Small intestine (tissue), 7 donors: ENCODE data around the gene ITPA. TPM values are rescaled to one million over a fixed set of nuclear protein-coding genes. Genes with fewer than 3 reads are reported as not detected.

Experiments used
- DNase-seq, 2 donors: peaks; one replicate each; pipeline versions ENCODE4 v3.0.0 to v3.0.0-alpha.2; 2013
- FAIRE-seq: peaks from 2 replicates; lab custom pipeline; 2012; peaks lifted over from hg19 to GRCh38; lab: Jason Lieb, UNC
- H3K27ac ChIP-seq, 3 donors: one replicate each; pipeline ENCODE4 v1.5.1; 2013; ENCODE audit warnings: low read length in 2 of 3, mild to moderate bottlenecking in 2 of 3, control low read depth in 1 of 3, inconsistent platforms in 1 of 3, low read depth in 1 of 3, moderate library complexity in 1 of 3
- H3K27me3 ChIP-seq, 3 donors: one replicate each; pipeline ENCODE4 v1.6.1; 2013; ENCODE audit warnings: low read length in 3 of 3, inconsistent platforms in 1 of 3; ENCODE audit not compliant: control insufficient read depth in 3 of 3, insufficient read depth in 3 of 3
- H3K36me3 ChIP-seq, 3 donors: one replicate each; pipeline ENCODE4 v1.6.1; 2013; ENCODE audit warnings: low read length in 3 of 3, inconsistent platforms in 1 of 3, low read depth in 1 of 3, mild to moderate bottlenecking in 1 of 3, moderate library complexity in 1 of 3; ENCODE audit not compliant: control insufficient read depth in 3 of 3, insufficient read depth in 2 of 3
- H3K4me1 ChIP-seq, 3 donors: one replicate each; pipeline ENCODE4 v1.6.1; 2013; ENCODE audit warnings: low read length in 2 of 3, inconsistent platforms in 1 of 3, low read depth in 1 of 3, mild to moderate bottlenecking in 1 of 3, moderate library complexity in 1 of 3; ENCODE audit not compliant: control insufficient read depth in 3 of 3, insufficient read depth in 2 of 3
- H3K4me3 ChIP-seq, 3 donors: one replicate each; pipeline ENCODE4 v1.5.1; 2013; ENCODE audit warnings: low read length in 3 of 3, control low read depth in 1 of 3, inconsistent platforms in 1 of 3, low read depth in 1 of 3, mild to moderate bottlenecking in 1 of 3, moderate library complexity in 1 of 3
- H3K9me3 ChIP-seq, 2 donors: one replicate each; pipeline ENCODE4 v1.6.1; 2013; ENCODE audit warnings: low read depth in 1 of 2, low read length in 1 of 2; ENCODE audit not compliant: control insufficient read depth in 2 of 2, insufficient read depth in 1 of 2
- WGBS, 3 donors: extraction: QIAGEN DNeasy Blood & Tissue Kit; methylation state at CpG; one replicate each; pipeline ENCODE4 v1.1.7; 2013; 5-methylcytosine and 5-hydroxymethylcytosine counted together
- polyA plus RNA-seq, 4 donors: library from polyadenylated mRNA; stranded (reverse) in 3 of 4; unstranded in 1 of 4; fragments of 200-250 nt in 3 of 4; fragments of 120-200 nt in 1 of 4; gene quantifications; one replicate each; pipeline versions ENCODE4 v1.2.1 to v1.2.3, GENCODE V29; 2013
- donor health status: healthy with polysubstance abuse.
- donor health status: control.
- donor health status: control.
- donor health status: Bipolar disorder and iron deficiency.
- donor health status: healthy.

ITPA gene
- polyA plus RNA-seq, 4 donors, result 60.3 to 97.0 (median 69.7) TPM

DNA sequence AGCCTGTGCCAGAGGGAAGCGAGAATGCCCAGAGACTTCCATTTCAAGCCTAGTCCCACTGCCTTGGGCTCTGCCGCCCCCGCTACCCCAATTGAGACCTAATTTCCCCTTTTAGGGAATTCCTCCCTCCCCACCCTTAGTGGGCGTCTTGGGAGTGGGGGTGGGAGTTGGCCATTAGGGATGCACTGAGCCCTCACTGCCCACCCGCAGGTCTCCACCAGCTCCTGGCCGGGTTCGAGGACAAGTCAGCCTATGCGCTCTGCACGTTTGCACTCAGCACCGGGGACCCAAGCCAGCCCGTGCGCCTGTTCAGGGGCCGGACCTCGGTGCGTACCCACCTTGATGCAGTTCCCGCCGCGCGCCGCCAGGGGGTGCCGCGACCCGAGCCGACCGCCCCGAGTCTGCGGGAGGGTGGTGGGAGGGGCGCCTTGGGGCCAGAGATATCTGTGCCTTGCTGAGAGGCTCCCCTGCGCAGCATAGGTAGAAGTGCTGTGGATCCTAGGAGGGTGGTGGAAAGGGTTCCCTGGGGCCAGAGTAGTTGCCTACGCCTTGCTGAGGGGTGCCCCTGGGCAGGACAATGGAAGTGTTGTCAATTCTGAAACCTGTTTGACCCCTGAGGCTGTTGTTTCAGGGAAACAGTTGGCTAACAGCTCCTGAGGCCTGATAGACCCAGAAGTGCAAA lies 9.2 kb downstream of the ITPA start:
- FAIRE-seq (no peak), DNase-seq (peak; percentile 54 to 74)
- no peaks in the 10 kb centered on the region for H3K27me3 ChIP-seq
- peaks cover 0 to 82% (median 6%) of the 10 kb centered on the region in 3 donors for H3K36me3 ChIP-seq
- H3K9me3 ChIP-seq, result no peaks in the 10 kb centered on the region
- H3K4me3 ChIP-seq, result no peak overlapping the region
- WGBS, 3 donors, result 16 to 21% (median 20%) methylated on average over 30 of the region's 30 CpGs
- H3K27ac ChIP-seq, result no peak overlapping the region
- H3K4me1 ChIP-seq, result peaks cover 0 to 3% (median 0%) of the 10 kb centered on the region in 3 donors

DNA sequence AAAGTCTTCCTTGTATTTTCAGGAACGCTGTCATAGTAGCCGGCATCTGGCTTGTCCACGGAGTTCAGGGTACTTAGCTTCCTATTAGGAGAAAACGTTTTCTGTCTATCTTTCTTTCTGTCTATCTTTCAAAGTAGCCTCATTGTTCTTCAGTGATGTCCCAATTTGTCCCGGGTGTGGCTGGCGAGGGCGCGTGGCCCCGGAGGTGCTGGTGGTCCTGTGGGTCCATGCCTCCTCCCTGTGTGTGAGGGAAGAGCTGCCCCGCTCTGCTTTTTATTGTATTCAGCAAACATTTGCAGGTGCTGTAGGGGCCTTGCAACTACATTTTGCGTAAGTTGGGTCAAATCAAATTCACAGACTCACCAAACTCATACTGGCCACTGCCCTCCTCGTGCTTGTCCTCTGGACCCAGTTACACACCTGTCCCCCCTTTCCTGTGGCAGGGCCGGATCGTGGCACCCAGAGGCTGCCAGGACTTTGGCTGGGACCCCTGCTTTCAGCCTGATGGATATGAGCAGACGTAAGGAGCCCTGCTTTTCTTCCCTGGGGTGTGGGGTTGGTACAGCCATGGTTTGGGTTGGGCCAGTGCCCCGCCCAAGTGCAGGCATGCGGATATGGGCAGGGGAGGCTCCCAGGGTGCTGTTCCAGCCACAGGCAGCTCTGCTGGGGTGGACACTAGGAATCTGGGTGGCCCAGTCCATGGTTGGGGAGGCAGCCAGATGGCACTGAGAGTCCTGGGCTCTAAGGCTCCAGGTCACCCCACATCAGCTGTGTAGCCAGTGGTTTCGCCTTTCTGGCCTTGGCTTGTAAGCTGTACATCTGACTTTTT lies 12.3 kb downstream of the ITPA start:
- no peaks in the 10 kb centered on the region for H3K27me3 ChIP-seq
- H3K9me3 ChIP-seq, result no peaks in the 10 kb centered on the region
- DNase-seq (peak in 1 of 2 donors; percentile 44), FAIRE-seq (no peak)
- H3K27ac ChIP-seq, result no peak overlapping the region
- peaks cover 0 to 3% (median 0%) of the 10 kb centered on the region in 3 donors for H3K4me1 ChIP-seq
- no peak overlapping the region for H3K4me3 ChIP-seq
- 80 to 89% (median 87%) methylated on average over 18 of the region's 18 CpGs for WGBS, 3 donors
- H3K36me3 ChIP-seq, result peaks cover 0 to 74% (median 6%) of the 10 kb centered on the region in 3 donors

DNA sequence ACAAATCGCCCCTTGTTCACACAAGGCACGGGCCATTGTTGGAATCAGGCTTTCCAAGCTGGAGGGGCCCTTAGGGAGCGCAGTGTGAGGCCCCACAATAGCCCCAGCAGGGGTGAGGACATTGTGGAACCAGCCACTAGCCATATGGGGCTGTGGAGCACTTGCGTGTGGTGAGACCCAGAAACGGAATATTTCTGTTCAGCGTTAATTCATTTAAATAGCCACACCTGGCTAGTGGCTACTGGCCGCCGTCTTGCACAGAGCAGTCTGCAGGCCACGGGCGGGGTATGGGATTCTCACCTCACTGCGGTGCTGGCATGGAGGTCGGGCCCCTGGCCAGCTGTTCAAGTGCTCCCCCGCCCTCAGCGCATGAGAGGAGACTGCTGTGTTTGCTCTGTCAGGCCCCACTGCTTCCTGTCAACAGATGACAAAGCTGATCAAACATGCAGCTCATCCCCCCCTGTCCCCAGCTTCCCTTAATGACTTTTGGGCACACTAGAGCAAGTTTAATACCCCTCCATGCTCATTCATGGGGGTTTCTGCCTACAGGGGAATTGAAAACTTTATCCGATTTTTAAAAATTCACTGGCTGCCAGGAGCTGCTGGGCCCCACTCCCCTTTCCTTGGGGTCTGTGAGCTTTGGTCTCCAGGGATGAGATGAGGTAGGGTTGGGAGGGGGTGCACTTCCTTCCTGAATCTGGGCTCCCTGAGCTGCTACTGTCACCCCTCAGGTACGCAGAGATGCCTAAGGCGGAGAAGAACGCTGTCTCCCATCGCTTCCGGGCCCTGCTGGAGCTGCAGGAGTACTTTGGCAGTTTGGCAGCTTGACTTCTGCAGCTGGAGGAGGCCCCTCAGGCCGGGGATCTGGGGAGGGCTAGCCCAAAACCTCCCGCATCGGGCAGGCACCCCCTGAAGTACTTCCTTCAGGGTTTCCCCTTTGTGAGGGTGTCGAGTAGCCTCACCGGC lies 13.6 kb downstream of the ITPA start:
- H3K27me3 ChIP-seq, result no peaks in the 10 kb centered on the region
- DNase-seq, result peak in 1 of 2 donors; percentile 35
- no peaks in the 10 kb centered on the region for H3K9me3 ChIP-seq
- no peak overlapping the region for H3K27ac ChIP-seq
- WGBS, 3 donors, result 72 to 80% (median 73%) methylated on average over 25 of the region's 25 CpGs
- FAIRE-seq, result no peak
- H3K4me1 ChIP-seq, result peaks cover 0 to 3% (median 0%) of the 10 kb centered on the region in 3 donors
- H3K36me3 ChIP-seq, result peaks cover 0 to 77% (median 6%) of the 10 kb centered on the region in 3 donors
- no peak overlapping the region for H3K4me3 ChIP-seq

DNA sequence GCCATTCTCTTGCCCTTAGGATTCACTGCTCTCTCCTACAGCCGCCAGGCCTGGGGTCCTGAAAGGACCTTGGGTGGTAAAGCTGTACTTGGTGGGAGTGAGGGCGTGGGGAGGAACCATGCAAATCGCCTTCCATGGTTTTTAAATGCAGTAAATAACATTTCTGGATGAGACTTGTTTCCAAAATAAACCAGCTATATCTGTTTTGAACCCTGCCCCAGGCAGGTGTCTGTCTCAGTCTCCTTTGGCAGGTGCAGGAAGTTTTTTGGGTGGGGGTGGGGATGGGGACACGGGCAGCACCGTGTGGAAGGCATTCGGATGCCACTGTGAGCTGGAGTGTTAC lies 14.3 kb downstream of the ITPA start:
- H3K27ac ChIP-seq, result no peak overlapping the region
- H3K27me3 ChIP-seq, result no peaks in the 10 kb centered on the region
- WGBS, 3 donors, result 55 to 76% (median 74%) methylated on average over 6 of the region's 6 CpGs
- H3K9me3 ChIP-seq, result no peaks in the 10 kb centered on the region
- FAIRE-seq (no peak), DNase-seq (no peak)
- no peak overlapping the region for H3K4me3 ChIP-seq
- H3K4me1 ChIP-seq, result no peaks in the 10 kb centered on the region
- peaks cover 0 to 70% (median 6%) of the 10 kb centered on the region in 3 donors for H3K36me3 ChIP-seq

DNA sequence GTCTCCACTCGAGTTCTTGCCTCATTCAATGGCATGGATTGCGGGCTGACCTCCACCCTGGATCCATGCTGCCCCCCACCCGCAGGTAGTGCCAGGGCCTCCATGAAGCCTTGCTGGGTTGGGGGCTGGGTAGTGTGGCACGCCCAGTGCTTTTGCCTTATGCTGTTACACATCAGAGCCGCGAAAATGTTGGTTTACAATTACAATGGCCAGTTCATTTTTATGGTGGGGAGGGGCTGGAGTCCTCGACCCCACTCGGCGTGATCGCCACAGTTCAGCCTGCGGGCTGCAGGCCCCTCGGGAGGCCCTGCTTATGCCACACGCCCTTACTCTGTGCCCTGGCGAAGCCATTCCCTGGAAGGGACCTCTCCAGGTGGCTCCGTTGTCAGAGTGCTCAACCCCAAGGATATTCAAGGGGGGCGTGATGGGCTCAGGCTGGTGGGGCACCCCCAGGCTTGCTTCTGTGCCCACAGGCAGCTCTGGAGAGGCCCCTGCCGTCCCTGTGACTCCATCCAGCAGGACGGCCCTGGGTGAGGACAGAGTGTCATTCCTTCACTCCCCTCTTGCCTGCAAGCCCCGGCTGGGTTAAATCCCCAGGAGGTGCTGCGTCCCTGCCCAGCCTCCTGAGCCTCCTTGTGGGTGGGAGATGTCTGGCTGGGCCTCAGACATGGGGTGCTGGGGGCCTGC lies 14.8 kb downstream of the ITPA start:
- FAIRE-seq (no peak), DNase-seq (no peak)
- 73 to 87% (median 76%) methylated on average over 20 of the region's 20 CpGs for WGBS, 3 donors
- no peaks in the 10 kb centered on the region for H3K9me3 ChIP-seq
- H3K4me3 ChIP-seq, result no peak overlapping the region
- H3K27ac ChIP-seq, result no peak overlapping the region
- H3K36me3 ChIP-seq, result peaks cover 0 to 67% (median 6%) of the 10 kb centered on the region in 3 donors
- H3K27me3 ChIP-seq, result no peaks in the 10 kb centered on the region
- H3K4me1 ChIP-seq, result no peaks in the 10 kb centered on the region

DNA sequence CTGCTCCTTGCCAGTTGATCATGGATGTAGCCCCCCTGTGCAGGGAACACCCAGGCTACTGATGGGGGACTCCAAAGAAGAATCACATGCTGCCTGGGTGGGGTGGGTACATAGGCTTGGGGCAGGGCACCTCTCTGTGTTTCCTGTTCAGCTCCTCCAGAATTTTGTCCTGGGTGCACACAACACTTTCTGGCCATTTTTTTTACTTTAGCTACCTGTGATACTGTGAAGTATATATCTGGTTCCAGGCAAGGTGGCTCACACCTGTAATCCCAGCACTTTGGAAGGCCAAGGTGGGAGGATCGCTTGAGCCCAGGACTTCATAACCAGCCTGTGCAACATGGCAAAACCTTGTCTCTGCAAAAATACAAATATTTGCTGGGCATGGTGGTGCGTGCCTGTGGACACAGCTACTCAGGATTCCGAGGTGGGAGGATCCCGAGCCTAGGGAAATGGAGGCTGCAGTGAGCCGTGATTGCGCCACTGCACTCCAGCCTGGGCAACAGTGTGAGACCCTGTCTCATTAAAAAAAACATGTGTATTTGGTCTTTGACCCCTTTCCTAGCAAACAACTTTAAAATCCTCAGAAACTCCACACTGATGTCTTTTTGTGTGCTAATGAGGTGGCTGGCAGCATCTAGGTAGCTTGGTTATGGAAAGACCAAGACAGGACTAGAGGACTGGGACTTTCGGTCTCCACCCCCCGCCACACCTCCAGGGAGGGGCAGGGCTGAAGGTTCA lies 15.6 kb downstream of the ITPA start:
- H3K9me3 ChIP-seq, result no peaks in the 10 kb centered on the region
- H3K27ac ChIP-seq, result no peak overlapping the region
- 75 to 83% (median 81%) methylated on average over 8 of the region's 8 CpGs for WGBS, 3 donors
- no peak overlapping the region for H3K4me3 ChIP-seq
- H3K36me3 ChIP-seq, result peaks cover 0 to 61% (median 6%) of the 10 kb centered on the region in 3 donors
- H3K4me1 ChIP-seq, result no peaks in the 10 kb centered on the region
- FAIRE-seq (no peak), DNase-seq (peak; percentile 61 to 86)
- no peaks in the 10 kb centered on the region for H3K27me3 ChIP-seq

DNA sequence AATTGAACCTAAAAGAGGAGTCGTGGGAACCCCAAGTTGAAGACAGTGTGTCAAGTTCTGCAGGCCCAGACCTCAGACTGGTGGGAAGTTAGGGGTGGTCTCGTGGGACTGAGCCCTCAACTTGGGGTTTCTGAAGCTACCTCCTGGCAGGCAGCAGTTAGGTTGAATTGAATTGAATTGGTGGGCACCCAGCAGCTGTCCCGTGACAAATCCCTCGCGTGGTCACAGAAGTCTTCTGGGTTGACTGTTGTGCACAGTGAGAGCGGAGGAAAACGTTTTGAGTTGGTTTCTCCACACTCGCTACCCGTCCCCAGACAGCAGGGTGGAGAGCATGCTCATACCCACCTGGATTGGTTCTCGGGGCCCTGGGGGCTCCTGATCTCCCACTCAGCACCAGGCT lies 16.8 kb downstream of the ITPA start:
- H3K27me3 ChIP-seq, result no peaks in the 10 kb centered on the region
- no peaks in the 10 kb centered on the region for H3K4me1 ChIP-seq
- 88% methylated on average over 10 of the region's 10 CpGs for WGBS, 3 donors
- no peak overlapping the region for H3K27ac ChIP-seq
- no peak overlapping the region for H3K4me3 ChIP-seq
- H3K36me3 ChIP-seq, result peaks cover 0 to 48% (median 6%) of the 10 kb centered on the region in 3 donors
- FAIRE-seq (no peak), DNase-seq (no peak)
- H3K9me3 ChIP-seq, result no peaks in the 10 kb centered on the region
